GM19467 (cell line): ENCODE measurements around the gene KRT74.
"Not testable (repeated sequence)": the region's sequence is repeated elsewhere in the genome, so short reads cannot be mapped to it uniquely, and the experiment has no call there.

Experiments
- ATAC-seq: cut with Tn5 transposase; IDR thresholded peaks from one replicate; pipeline ENCODE4 v1.9.1; 2021; ENCODE audit warnings: mild to moderate bottlenecking, moderate library complexity; ENCODE audit not compliant: unreplicated experiment

KRT74 gene

DNA sequence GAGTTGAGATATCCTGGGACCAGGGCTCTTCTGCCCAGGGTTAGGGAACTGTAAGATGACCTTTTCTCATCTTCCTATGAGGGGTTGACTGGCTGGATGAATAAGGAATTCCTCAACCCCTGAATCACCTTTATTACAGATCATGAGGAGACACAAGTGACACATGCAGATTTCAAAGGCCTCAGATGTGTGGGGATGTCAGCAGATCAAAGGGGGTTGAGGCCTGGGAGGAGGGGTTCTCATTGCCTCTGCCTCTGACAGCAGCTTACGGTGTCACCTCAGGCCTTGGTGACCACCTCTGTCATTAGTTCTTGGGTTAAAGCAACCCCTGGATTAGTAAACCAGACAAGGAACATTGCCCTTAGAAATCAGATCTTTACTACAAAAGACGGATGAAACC is 29.7 kb upstream of the KRT74 start:
- ATAC-seq: no peak

DNA sequence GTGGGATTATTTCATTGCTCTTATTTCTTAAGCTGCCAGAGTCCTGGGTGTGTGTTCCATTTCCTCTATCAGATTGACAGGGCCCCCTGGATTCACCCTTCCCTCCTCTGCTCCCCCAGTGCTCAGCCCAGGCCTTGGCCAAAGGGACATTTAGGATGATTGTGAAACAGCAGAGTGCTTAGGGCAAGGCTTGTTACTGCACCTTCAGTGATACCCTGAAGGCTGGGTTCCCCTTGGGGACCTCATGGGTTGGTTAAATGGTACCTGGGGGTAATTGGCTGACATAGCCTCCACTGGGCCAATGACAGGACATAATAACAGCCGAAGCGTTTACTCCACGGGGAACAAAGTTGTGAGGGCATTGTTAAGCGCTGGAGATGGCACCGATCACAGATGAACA is 28.9 kb upstream of the KRT74 start:
- no peak for ATAC-seq

DNA sequence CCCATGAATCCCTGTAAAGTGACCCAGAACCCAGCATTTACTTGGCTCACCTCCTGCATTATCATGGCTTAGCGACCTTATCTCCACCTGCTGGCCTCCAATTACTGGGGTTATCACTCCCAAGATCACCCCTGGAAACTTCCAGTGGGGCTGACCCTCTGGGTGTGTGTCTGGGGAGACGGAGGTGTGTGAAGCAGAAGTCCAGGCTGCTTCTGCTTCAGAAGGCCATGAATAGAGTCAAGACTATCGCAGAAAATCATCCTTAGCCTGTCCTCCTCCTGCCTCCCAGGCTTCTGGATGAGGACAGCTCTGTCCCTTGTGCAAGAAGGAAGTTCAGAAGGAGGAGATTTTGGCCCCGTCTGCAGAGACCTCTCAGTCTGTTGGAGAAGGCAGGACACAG is 28.0 kb upstream of the KRT74 start:
- ATAC-seq: no peak

DNA sequence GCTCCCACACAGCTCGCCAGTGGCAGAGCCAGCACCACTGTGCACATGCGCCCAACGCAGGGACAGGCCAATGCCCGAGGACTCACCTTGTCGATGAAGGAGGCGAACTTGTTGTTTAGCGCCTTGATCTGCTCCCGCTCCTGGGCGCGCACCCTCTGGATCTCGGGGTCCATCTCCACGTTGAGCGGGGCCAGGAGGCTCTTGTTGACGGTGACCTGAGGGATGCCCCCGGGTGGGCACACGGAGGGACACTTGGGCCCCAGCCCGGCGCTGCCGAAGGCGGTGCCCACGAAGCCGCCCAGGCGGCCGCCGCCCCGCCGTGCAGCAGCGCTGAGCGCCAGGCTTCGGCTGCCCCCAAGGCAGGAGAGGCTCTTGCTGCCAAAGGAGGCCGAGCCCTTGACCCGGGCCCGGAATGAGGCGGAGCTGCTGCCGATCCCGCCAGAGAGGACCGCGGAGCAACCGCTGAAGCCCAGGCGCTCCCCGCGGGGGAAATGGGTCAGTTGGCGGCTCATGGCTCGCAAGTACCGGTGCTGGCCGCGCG is 27.4 kb upstream of the KRT74 start, which contains the start of gene KRT72:
TSS of gene KRT72 (minus strand) at position 523 of the 541 bp plus-strand sequence. CDS start at position 512, 11 bp downstream.
- no peak for ATAC-seq

DNA sequence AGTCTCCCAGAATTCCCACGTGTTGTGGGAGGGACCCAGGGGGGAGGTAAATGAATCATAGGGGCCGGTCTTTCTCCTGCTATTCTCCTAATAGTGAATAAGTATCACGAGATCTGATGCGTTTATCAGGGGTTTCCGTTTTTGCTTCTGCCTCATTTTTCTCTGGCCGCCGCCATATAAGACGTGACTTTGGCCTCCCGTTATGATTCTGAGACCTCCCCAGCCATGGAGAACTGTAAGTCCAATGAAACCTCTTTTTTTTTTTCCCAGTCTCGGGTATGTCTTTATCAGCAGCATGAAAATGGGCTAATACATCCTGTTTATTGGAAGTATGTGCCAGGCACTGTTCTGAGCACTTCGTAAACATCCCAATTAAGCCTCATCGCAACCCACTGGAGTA is 26.8 kb upstream of the KRT74 start:
- ATAC-seq: no peak

DNA sequence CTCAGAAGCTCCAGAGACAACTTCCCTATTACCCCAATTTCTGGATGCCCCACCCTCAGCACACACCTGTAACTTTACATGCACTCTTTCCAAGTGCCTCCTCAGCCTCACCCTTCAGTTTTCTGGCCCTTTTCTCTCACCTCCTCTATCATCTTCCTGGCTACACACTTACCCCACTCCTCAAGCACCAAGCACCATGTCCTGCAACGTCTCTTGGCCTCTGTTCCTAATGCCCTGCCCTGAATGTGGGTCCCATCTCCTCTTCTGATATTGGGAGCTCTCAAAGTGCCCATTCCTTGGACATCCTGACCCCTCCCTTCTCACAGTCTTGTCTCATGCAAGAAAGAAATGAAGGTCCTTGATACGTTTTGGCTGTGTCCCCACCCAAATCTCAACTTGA is 26.4 kb upstream of the KRT74 start:
- no peak for ATAC-seq

DNA sequence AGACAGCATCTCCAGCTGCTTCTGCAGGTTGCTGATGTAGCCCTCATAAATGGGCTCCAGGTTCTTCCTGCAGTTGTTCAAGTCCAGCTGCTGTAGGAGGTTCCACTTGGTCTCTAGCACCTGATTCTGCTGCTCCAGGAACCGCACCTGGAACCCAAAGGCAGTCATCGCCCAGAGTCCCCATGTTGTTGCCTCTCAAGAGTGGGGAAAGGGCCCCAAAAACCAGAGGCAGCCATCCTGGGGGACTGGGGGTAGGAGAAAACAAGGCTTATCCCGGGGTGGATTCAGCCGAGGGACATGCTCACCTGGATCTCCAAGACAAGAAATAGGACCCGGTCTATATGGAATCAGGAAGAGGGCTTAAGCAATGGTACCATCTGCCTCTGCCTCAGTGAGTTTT is 25.3 kb upstream of the KRT74 start:
- ATAC-seq: no peak

DNA sequence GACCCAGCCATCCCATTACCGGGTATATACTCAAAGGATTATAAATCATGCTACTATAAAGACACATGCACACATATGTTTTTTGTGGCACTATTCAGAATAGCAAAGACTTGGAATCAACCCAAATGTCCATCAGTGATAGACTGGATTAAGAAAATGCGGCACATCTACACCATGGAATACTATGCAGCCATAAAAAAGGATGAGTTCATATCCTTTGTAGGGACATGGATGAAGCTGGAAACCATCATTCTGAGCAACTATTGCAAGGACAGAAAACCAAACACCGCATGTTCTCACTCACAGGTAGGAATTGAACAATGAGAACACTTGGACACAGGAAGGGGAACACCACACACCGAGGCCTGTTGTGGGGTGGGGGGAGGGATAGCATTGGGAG is 20.6 kb upstream of the KRT74 start:
- not testable (repeated sequence) for ATAC-seq

DNA sequence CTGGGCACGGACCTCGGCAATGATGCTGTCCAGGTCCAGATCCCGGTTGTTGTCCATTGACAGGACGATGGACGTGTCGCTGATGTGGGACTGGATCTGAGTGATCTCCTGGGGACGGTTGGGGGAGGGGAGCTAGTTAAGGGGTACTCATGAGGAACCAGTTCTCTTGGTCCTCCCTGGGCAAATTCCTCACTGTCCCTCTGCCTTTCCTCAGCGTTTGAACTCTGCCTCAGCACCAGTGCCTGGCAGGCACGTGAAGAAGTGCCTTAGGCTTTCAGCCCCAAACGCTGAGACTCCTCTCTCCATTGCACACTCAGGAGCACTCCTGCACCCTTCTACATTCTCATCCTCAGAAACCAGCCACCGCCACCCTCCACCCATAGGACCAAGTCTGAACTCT is 17.9 kb upstream of the KRT74 start:
- ATAC-seq: no peak

DNA sequence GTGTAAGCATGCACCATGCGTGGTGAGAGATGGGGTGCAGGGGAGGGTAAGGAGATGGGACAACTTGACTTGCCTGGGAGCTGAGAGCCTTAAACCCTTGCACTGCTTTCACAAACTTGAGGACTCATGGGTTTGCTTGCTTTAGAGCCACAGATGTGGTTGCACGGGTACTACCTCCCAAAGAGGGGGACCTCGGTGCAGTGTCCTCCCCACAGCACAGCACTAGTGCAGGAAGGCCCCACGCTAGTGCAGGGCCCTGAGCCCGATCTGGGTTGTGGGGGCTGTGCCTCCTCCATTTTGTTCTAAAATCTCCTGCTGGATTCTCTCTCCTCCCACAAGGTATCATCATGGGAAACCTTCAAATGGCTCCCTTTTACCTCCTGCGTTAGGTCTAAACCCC is 16.4 kb upstream of the KRT74 start:
- no peak for ATAC-seq

DNA sequence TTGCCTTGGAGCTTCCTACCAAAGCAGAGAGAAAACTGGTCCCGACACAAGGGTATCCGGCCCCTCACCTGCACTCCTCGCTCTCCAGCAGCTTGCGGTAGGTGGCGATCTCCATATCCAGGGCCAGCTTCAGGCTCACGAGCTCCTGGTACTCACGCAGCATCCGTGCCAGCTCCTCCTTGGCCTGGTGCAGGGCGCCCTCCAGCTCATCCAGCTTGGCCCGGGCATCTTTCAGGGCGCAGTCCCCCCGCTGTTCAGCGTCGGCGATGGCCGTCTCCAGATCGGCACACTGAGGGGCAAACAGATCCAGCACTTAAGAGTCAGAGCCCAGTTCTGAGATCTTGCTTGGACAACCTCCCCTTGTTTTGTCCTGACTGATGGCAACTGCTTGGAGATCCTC is 13.9 kb upstream of the KRT74 start:
- no peak for ATAC-seq

DNA sequence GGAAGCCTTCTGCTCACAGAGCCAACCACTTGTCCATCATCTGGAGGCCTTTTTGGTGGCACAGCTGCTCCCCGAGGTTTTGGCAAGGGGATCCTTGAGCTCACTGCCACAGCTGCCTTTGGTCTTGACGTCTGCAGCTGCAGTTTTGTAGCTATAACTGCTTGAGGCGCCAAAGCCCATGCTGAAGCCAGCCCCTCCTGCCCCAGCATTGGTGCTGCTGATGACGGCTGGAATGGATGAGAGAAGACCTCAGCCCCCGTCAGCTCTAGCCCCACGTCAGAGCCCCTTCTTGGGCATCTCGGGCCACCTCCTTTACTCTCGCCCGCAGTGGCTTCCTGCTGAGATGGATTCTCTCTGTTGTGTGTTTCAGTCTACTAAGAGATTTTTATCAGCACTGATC is 12.3 kb upstream of the KRT74 start:
- ATAC-seq: no peak

DNA sequence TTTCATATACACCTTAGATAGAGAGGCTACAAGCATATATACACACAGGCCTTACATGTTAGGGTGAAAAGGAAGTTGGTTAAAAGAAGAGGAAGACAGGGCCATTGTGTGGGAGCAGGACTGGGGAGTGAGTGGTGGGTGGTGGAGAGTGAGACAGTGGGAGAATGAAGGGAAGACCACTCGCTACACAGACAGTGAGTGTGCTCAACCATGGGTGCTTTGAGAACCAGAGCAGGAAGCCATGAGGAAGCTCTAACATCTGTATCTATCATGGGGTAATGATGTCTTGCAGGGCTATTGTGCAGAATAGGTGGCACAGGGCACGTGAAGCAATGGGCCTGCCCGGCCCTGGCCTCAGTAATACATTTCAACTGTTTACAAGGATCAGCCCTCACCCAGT is 11.4 kb upstream of the KRT74 start:
- ATAC-seq: no peak

DNA sequence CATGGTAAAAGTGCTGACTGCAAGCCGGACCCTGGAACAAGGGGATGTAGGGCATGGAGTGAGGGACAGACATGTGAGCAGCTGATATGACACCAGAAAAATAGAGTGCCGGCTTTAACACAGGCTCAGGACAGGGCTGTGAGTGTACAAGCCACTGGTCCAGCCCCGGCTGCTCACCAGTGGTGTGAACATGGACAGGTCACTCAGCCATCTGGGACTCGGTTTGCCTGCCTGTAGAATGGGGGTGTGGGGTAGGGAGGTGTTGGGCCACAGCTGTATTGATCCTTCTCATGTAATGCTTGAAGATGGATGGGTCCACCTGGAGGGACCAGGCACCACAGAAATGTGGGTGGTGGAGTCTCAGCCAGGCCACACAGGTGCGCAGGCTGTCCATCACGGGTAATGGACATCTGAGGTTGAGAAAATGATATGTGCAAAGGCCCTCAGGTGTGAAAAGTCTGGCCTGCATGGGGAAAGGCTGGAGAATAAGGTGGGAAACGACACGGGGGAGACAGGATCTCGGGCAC is 10.6 kb upstream of the KRT74 start:
- ATAC-seq: no peak

DNA sequence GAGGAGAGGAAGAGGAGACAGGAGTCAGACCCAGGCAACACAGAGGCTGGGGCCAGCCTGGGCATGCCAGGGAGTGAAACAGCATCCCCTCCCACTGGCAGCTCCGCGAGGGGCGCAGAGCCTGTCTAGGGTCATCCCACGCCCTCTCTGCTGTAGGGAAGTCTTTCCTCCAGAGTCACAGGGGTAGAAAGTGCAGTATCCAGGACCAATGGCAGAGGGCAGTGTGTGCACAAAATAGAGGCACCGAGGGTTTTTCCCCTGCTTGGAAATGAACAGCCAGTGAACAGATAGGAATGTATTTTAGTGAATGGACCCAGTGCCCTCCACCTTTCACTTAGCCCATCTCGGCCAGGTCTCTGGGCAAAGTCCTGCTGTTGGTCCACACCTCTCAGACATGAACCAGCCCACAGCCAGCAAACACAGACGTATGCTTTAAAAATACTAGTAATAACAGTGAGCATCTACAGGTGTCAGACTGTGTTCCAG is 9.4 kb upstream of the KRT74 start:
- ATAC-seq: no peak

DNA sequence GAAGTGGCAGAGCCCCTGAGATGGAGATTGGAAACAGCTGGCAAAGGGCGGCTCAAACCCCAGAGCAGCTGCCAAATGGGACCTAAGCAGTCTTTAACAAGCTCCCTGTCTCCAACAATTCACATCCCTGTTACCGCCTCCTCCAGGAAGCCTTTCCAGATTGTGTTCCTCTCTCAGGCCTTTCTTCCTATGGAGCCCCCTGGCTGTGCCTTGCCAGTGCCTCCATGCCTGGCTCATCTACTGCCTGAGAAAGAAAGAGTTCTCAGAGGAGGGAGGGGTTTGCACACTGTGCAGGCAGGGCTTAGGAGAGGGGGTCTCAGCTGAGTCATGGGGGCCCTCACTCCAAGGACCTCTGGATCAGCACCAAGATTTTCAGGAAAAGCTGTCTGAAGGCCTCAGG is 8.8 kb upstream of the KRT74 start:
- ATAC-seq: no peak

DNA sequence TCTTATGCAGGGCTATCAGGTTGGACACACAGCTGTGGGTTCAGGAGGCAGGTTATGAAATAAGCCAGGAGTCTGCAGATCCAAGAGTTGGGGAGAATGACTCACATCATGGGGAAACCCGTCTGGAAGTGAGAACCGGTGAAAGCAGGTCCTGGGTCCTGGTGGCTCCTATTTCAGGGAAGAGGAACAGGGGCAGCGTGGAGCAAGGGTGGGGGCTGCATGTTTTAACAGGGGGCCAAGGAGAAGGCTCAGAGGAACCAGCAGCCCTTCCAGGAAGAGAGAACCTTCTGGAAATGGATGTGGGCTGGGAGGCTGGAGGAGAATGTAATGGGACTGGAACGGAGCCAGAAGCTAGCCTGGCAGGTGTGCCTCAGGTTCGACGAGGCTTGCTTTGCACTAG is 7.8 kb upstream of the KRT74 start:
- ATAC-seq: no peak

DNA sequence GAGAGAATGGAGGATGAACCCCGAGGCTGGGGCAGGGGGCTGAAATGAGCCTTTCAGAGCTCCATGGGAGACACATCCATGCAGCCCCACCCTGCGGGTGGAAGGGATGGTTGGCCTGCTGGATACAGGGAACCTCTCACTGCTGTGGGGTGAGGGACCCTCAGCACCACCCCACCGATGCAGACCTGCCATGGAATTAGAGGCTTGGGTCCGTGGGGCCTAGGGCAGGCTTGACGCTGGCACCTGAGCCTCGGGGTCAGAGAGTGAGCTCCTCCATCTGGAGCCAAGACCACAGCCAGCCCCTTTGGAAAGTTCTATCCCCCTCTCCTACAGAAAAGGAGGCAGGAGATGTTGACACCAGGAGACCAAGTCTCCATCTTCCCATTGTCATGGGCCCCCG is 7.4 kb upstream of the KRT74 start:
- ATAC-seq: no peak

DNA sequence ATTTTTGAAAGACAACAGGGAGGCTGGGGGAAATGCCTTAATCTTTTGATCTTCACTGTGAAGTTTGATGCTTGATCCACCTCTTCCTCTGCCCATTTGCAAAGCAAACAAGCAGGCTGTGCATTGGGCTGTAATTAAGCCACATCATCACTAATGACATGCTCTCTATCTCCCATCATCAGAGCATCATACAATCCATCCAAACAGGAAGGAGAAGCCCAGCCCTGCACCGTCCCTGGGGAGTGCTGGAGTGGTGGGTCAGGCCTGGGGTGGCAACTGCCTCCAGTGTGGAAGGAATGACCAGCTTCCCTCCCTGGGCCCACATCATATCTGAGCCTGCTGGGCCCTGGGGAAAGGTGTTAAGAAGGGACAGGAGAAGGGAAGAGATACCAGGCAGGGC is 6.9 kb upstream of the KRT74 start:
- ATAC-seq: no peak

DNA sequence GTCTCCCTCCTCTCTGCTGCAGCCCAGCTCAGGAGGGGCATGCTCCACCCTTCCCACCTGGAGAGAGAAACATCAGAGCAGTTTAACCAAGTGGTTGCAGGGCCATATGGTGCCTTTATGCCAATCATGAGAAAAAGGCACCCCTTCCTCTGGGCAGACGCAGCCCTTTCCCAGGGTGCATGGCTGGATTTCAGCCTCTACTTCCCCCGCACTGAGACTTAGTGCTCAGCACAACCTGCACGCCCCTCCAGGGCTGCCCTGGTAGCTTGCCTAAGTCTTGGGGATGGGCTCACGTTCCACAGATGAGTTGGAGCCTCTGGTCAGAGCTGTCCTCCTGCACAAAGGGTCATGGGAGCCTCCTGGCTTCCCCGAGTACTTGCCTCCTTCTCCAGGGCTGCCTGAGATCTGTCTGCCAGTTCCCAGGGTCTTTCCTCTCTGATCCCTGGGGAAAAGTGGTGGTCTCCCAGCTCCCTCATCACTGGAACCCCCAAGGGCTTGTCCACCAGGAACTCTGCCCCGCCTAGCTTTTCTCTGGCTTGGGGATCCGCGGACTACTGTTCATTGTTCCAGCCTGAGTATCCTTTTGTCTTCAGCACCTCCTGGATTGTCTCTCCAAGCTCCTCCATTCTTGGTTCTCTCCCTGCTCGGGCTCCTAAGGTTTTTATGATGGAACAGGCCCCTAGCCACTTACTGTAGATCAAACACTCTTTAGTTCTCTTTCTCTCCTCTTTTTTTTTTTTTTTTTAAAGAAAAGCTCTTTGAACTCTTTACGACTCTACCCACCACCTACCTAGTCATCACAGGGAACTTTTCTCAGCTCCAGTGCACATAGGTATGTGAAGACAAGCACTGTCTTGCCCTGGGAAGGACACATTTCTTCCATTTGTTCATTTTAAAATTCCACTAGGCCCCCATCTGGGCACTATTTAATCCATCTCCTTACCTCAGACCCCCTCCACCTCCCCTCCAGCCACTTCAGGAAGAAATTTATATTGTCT is 6.1 kb upstream of the KRT74 start:
- ATAC-seq: no peak

DNA sequence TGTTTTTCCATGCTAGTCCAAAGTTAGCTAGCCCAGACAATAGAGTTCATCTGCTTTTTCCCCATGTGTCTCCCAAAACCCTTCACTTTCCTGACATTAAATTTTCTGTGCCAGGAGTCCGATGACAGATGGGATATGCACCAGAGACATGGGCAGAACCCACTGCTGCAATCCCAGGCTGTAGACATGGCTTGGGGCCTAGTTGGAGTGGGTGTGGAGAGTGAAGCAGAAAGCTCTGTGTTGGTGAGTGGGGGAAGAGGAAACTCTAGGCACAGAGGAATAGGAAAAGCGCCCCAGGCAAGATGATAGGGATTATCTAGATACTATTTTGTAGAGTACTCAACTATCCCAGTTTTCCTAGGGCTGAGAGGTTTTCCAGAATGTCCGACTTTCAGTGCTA is 4.8 kb upstream of the KRT74 start:
- ATAC-seq: no peak

DNA sequence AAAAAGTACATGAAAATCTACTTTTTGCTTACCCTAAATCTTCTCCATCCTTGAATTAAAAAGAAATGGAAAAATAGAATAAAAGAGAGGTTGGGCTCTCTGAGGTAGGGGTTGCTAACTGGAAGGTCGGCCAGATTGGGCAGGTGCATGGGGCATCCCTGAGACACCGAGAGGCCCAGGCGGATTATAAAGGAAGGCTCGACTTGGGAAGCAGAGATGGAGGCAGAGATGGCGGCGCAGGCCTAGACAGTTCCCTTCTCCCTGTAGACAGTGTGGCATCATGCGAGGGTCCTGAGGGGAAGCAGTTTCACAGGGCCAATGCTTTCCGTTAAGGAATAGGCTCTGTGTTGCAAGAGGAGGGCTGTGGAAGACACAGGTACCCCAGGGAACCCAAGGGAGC is 3.7 kb upstream of the KRT74 start:
- ATAC-seq: no peak
